ENCODE measurements around the gene TTL.

- TF ChIP-seq POLR2A (IDR thresholded peaks at IDR 0.05; ENCODE audit: low read depth, low read length) (no peak), POLR2AphosphoS5 (IDR thresholded peaks at IDR 0.05; ENCODE audit: low read depth, low read length) (no peak), TAF1 (IDR thresholded peaks at IDR 0.05; ENCODE audit: borderline replicate concordance, low read depth, low read length) (no peak)
These were observed 36.9 kb downstream of the TTL start for GRCh38 chr2:112518807-112519206.
